ENCODE measurements around the gene FASTK. TPM values are rescaled to one million over a fixed set of nuclear protein-coding genes. Genes with fewer than 3 reads are reported as not detected.
A peak's percentile ranks its signal among the peaks of the same experiment; 100 is the strongest.

Gene FASTK
- total RNA-seq, 1 donor from 2014 or later: 68.0 TPM

GRCh38 chr7:151058781-151059366, 21.7 kb downstream of the FASTK start:
- H3K4me3 Mint-ChIP-seq (ENCODE audit: unreplicated experiment): peak overlapping the region; percentile 96
- H3K27ac Mint-ChIP-seq (ENCODE audit: unreplicated experiment): peak overlapping the region; percentile 89
- TF ChIP-seq, protein P1, sequence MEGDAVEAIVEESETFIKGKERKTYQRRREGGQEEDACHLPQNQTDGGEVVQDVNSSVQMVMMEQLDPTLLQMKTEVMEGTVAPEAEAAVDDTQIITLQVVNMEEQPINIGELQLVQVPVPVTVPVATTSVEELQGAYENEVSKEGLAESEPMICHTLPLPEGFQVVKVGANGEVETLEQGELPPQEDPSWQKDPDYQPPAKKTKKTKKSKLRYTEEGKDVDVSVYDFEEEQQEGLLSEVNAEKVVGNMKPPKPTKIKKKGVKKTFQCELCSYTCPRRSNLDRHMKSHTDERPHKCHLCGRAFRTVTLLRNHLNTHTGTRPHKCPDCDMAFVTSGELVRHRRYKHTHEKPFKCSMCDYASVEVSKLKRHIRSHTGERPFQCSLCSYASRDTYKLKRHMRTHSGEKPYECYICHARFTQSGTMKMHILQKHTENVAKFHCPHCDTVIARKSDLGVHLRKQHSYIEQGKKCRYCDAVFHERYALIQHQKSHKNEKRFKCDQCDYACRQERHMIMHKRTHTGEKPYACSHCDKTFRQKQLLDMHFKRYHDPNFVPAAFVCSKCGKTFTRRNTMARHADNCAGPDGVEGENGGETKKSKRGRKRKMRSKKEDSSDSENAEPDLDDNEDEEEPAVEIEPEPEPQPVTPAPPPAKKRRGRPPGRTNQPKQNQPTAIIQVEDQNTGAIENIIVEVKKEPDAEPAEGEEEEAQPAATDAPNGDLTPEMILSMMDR (IDR thresholded peaks at IDR 0.05; ENCODE audit: unreplicated experiment): no peak
- peaks cover 18% of the 10 kb centered on the region for H3K27me3 Mint-ChIP-seq (ENCODE audit: unreplicated experiment)
- H3K9me3 Mint-ChIP-seq (ENCODE audit: unreplicated experiment): no peaks in the 10 kb centered on the region
- no peak for DNase-seq (ENCODE audit: low spot score)
- peaks cover 4% of the 10 kb centered on the region for H3K36me3 Mint-ChIP-seq (ENCODE audit: low read depth, unreplicated experiment)
- H3K4me1 Mint-ChIP-seq (ENCODE audit: unreplicated experiment): peaks cover 35% of the 10 kb centered on the region

DNA sequence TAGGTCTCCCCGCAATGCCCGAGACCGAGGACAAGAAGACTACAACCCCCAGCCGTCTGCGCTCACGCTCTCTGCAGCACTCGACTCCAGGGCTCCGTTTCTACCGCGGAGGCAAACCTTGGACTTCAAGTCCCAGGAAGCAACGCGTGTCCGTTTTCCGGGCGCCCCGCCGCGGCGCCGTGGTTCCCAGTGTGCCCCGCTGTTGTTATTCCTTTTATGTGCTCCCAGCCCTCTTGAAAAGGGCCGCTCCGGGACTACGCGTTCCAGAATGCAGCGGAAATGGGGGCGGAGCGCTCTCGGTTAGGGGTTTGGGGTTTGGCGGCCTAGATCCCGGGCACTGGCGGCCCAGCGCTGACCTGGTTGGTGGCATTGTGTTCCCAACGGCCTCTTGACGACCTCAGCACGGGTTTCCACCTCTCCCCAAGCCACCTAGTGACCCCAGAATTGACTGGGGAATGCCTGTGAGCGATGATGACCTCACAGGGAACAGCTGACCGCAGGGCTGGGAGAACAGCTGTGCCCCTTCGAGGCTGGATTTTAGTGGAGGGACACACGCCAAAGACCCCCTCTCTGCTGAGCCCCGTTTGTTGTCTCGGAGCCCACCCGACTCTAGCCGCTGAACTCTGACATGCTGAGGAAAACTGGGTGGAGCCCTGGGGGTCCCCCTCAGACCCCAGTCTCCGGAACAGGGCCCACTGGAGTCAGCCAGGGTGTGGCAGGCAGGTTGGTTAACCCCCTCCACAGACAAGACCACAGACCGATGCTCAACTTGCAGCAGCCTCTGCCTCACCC, 22.4 kb downstream of the FASTK start:
- peak overlapping the region; percentile 96 for H3K4me3 Mint-ChIP-seq (ENCODE audit: unreplicated experiment)
- TF ChIP-seq, protein P1 (IDR thresholded peaks at IDR 0.05; ENCODE audit: unreplicated experiment): no peak
- H3K9me3 Mint-ChIP-seq (ENCODE audit: unreplicated experiment): no peaks in the 10 kb centered on the region
- peak overlapping the region; percentile 89 for H3K27ac Mint-ChIP-seq (ENCODE audit: unreplicated experiment)
- DNase-seq (ENCODE audit: low spot score): peak; percentile 94
- peaks cover 4% of the 10 kb centered on the region for H3K36me3 Mint-ChIP-seq (ENCODE audit: low read depth, unreplicated experiment)
- H3K27me3 Mint-ChIP-seq (ENCODE audit: unreplicated experiment): peaks cover 18% of the 10 kb centered on the region
- peaks cover 35% of the 10 kb centered on the region for H3K4me1 Mint-ChIP-seq (ENCODE audit: unreplicated experiment)

DNA sequence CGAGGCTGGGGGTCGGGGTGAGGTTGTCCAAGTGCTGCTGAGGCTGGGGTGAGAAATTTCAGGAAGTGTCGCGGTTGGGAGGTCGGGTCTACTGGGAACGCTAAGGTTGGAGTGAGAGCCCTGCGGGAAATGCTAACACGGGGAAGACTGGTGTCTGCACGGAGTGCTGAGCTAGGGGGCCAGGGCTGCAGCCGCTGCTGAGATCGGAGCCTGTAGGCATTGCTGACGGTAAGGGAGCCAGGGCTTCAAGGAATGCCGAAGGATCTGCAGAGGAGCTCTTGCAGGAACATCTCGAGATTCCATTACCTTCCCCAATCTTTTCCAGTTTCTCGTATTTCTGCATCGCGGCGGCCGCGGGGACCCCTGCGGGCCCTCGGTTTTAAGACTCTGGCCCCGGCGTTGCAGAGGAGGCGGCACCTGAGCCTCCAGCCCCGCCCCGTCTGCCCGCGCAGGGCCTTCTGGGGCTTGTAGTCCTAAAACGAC, 23.1 kb downstream of the FASTK start, which contains the start of gene CDK5:
Gene CDK5, minus strand, starts transcription at position 392 of the 483 bp plus-strand sequence. Its CDS starts 49 bp downstream, at position 343.
- DNase-seq (ENCODE audit: low spot score): no peak
- Mint-ChIP-seq H3K27ac (ENCODE audit: unreplicated experiment) (peak within 1 kb of the TSS; percentile 89), H3K36me3 (ENCODE audit: low read depth, unreplicated experiment) (peaks cover 9% of the 10 kb centered on the region), H3K27me3 (ENCODE audit: unreplicated experiment) (peaks cover 23% of the 10 kb centered on the region), H3K4me3 (ENCODE audit: unreplicated experiment) (peak within 1 kb of the TSS; percentile 96), H3K9me3 (ENCODE audit: unreplicated experiment) (no peaks in the 10 kb centered on the region), H3K4me1 (ENCODE audit: unreplicated experiment) (peaks cover 42% of the 10 kb centered on the region)
- TF ChIP-seq, protein P1 (IDR thresholded peaks at IDR 0.05; ENCODE audit: unreplicated experiment): no peak

GRCh38 chr7:151056666-151057505, 23.7 kb downstream of the FASTK start:
- TF ChIP-seq, protein P1 (IDR thresholded peaks at IDR 0.05; ENCODE audit: unreplicated experiment): no peak
- Mint-ChIP-seq H3K27me3 (ENCODE audit: unreplicated experiment) (peaks cover 23% of the 10 kb centered on the region), H3K4me3 (ENCODE audit: unreplicated experiment) (peak overlapping the region; percentile 96), H3K36me3 (ENCODE audit: low read depth, unreplicated experiment) (peaks cover 11% of the 10 kb centered on the region), H3K27ac (ENCODE audit: unreplicated experiment) (peak overlapping the region; percentile 88), H3K9me3 (ENCODE audit: unreplicated experiment) (no peaks in the 10 kb centered on the region), H3K4me1 (ENCODE audit: unreplicated experiment) (peaks cover 41% of the 10 kb centered on the region)
- DNase-seq (ENCODE audit: low spot score): no peak
